ENCODE results near the gene PPHLN1.
"Not testable (repeated sequence)": the region's sequence is repeated elsewhere in the genome, so short reads cannot be mapped to it uniquely, and the experiment has no call there.

Gene PPHLN1

GRCh38 chr12:42323856-42324255 lies 2.1 kb upstream of the PPHLN1 start:
- DNase-seq, result no peak

GRCh38 chr12:42325326-42325652 lies 678 bp upstream of the PPHLN1 start:
- no peak for DNase-seq

- peak; percentile 7 to 22 for DNase-seq
These were observed 717 bp downstream of the PPHLN1 start for GRCh38 chr12:42326541-42327226.

GRCh38 chr12:42327227-42327590 lies 1.2 kb downstream of the PPHLN1 start:
- no peak for DNase-seq

- not testable (repeated sequence) for DNase-seq
These were observed 4.1 kb downstream of the PPHLN1 start for GRCh38 chr12:42330097-42330496.

GRCh38 chr12:42332301-42333285 lies 6.6 kb downstream of the PPHLN1 start:
- peak; percentile 36 to 75 for DNase-seq

- DNase-seq, result no peak
These were observed 10.3 kb downstream of the PPHLN1 start for GRCh38 chr12:42336286-42336685.

- DNase-seq, result no peak
These were observed 12.3 kb downstream of the PPHLN1 start for GRCh38 chr12:42338280-42338679.

- no peak for DNase-seq
These were observed 16.1 kb downstream of the PPHLN1 start for GRCh38 chr12:42342028-42342427.

- DNase-seq, result no peak
These were observed 17.8 kb downstream of the PPHLN1 start for GRCh38 chr12:42343721-42344120.

GRCh38 chr12:42346403-42347002 lies 20.5 kb downstream of the PPHLN1 start:
- DNase-seq, result no peak

- not testable (repeated sequence) for DNase-seq
These were observed 23.4 kb downstream of the PPHLN1 start for GRCh38 chr12:42349119-42350020.

GRCh38 chr12:42350021-42350407 lies 24.0 kb downstream of the PPHLN1 start:
- DNase-seq, result not testable (repeated sequence)

- no peak for DNase-seq
These were observed 30.4 kb downstream of the PPHLN1 start for GRCh38 chr12:42356344-42356743.

- no peak for DNase-seq
These were observed 34.9 kb downstream of the PPHLN1 start for GRCh38 chr12:42360747-42361403.

- DNase-seq, result no peak
These were observed 36.1 kb downstream of the PPHLN1 start for GRCh38 chr12:42361909-42362646.

- no peak for DNase-seq
These were observed 36.8 kb downstream of the PPHLN1 start for GRCh38 chr12:42362647-42363260.

- no peak for DNase-seq
These were observed 38.7 kb downstream of the PPHLN1 start for GRCh38 chr12:42364692-42365091.

GRCh38 chr12:42365486-42365885 lies 39.5 kb downstream of the PPHLN1 start:
- DNase-seq, result no peak

GRCh38 chr12:42370013-42370412 lies 44.0 kb downstream of the PPHLN1 start:
- no peak for DNase-seq
